HCT116 (cell line): ENCODE data around the gene SMYD3.

Experiments used
- CTCF ChIP-seq, 3 experiments: fragments of 200-600 bp in 1 of 3; sonication (generic) in 1 of 3; IDR thresholded peaks in 2 of 3; conservative IDR thresholded peaks in 1 of 3; 2 replicates each; pipeline ENCODE4 v1.5.1; 2012 to 2017; ENCODE audit warnings: low read depth in 2 of 3, low read length in 2 of 3, antibody characterized with exemption in 1 of 3, borderline replicate concordance in 1 of 3, control low read depth in 1 of 3, mild to moderate bottlenecking in 1 of 3, mixed read lengths in 1 of 3, mixed run types in 1 of 3, moderate library complexity in 1 of 3; ENCODE audit not compliant: insufficient read depth in 1 of 3
- ELF1 ChIP-seq: IDR thresholded peaks from 2 replicates; pipeline ENCODE4 v1.6.1; 2012; ENCODE audit warnings: low read depth, borderline replicate concordance
- EZH2 ChIP-seq: fragments of 200-600 bp; sonication (generic); IDR thresholded peaks from 2 replicates; pipeline ENCODE4 v1.6.1; 2017; ENCODE audit warnings: antibody characterized with exemption, mixed run types
- EZH2phosphoT487 ChIP-seq: fragments of 200-600 bp; IDR thresholded peaks from 2 replicates; pipeline ENCODE4 v1.6.1; 2018; ENCODE audit warnings: antibody characterized with exemption, borderline replicate concordance
- POLR2A ChIP-seq: IDR thresholded peaks from 2 replicates; pipeline ENCODE4 v1.7.0; 2011; ENCODE audit warnings: borderline replicate concordance; ENCODE audit not compliant: insufficient read depth, insufficient read length; ENCODE audit errors: extremely low read depth
- SP1 ChIP-seq: IDR thresholded peaks from 2 replicates; pipeline ENCODE4 v1.6.1; 2012; ENCODE audit warnings: low read depth
- ZNF274 ChIP-seq: fragments of 200-500 bp; sonication (Bioruptor generic); IDR thresholded peaks from 2 replicates; pipeline ENCODE4 v1.6.1; 2014; ENCODE audit warnings: mild to moderate bottlenecking, low read depth, low read length, inconsistent platforms

- TF ChIP-seq EZH2 (no peak), CTCF (IDR thresholded peaks at IDR 0.05 in 2 of 3, conservative IDR thresholded peaks at IDR 0.05 in 1 of 3; ENCODE audit: borderline replicate concordance in 1 of 3, insufficient read depth in 1 of 3, low read depth in 2 of 3, low read length in 2 of 3) (no peak), ZNF274 (no peak), ELF1 (no peak), SP1 (no peak), EZH2phosphoT487 (no peak), POLR2A (no peak)
Observed at GRCh38 chr1:246351721-246352120, 155.4 kb downstream of the SMYD3 start.
